Ascending aorta (tissue), 2 donors: Measurements from ENCODE around the gene CKMT2. TPM values are rescaled to one million over a fixed set of nuclear protein-coding genes. Genes with fewer than 3 reads are reported as not detected.

Source experiments
- DNase-seq, 2 donors: peaks; one replicate each; pipeline ENCODE4 v3.0.0-alpha.2; 2019; ENCODE audit warnings: low spot score in 2 of 2
- H3K27ac ChIP-seq, 2 donors: fragments of 200-600 bp; sonication (generic); one replicate each; pipeline ENCODE4 v1.5.1; 2016 to 2017; ENCODE audit warnings: mild to moderate bottlenecking in 1 of 2
- H3K27me3 ChIP-seq: fragments of 200-600 bp; sonication (generic); one replicate; pipeline ENCODE4 v1.5.1; 2017
- H3K36me3 ChIP-seq, 2 donors: fragments of 200-600 bp; sonication (generic); one replicate each; pipeline ENCODE4 v1.5.1; 2016
- H3K4me1 ChIP-seq, 2 donors: fragments of 200-600 bp; sonication (generic); one replicate each; pipeline ENCODE4 v1.5.1; 2016 to 2017; ENCODE audit warnings: mild to moderate bottlenecking in 1 of 2
- H3K4me3 ChIP-seq, 2 donors: fragments of 200-600 bp; sonication (generic); one replicate each; pipeline ENCODE4 v1.5.1; 2016 to 2017; ENCODE audit warnings: mild to moderate bottlenecking in 1 of 2
- H3K9me3 ChIP-seq, 2 donors: fragments of 200-600 bp; sonication (generic); one replicate each; pipeline ENCODE4 v1.5.1; 2016
- CTCF ChIP-seq, 3 experiments: fragments of 200-600 bp in 2 of 3; fragments of 450-650 bp in 1 of 3; sonication (generic) in 2 of 3; IDR thresholded peaks; one replicate each; pipeline ENCODE4 v1.5.1; 2016 to 2019; ENCODE audit warnings: antibody characterized with exemption in 3 of 3, mild to moderate bottlenecking in 1 of 3, moderate library complexity in 1 of 3
- intact Hi-C: fragments of 100-400 bp; cut with DNase I; formaldehyde crosslinking; loops from one replicate; pipeline ENCODE4 v1.15.1; 2023
- total RNA-seq: library from RNA; depleted of rRNA; stranded (reverse); fragments of >200 nt; gene quantifications from one replicate; pipeline ENCODE4 v1.1.0, GENCODE V29; 2016

The CKMT2 gene
- total RNA-seq, 1 donor from 2014 or later: 0.43 TPM

GRCh38 chr5:81305785-81306184, 72.7 kb downstream of the CKMT2 start:
- H3K27ac ChIP-seq: no peak overlapping the region
- H3K4me1 ChIP-seq: peaks cover 5 to 6% of the 10 kb centered on the region in 2 donors
- H3K36me3 ChIP-seq: peaks cover 6 to 16% of the 10 kb centered on the region in 2 donors
- H3K27me3 ChIP-seq: no peaks in the 10 kb centered on the region
- H3K9me3 ChIP-seq: no peaks in the 10 kb centered on the region
- intact Hi-C loops: loop anchor here (10.0 kb wide), 1 partner anchor 669 kb away; the partner anchor contains the start of gene ATG10
- H3K4me3 ChIP-seq: no peak overlapping the region
- TF ChIP-seq CTCF (IDR thresholded peaks at IDR 0.05): no peak
- DNase-seq: no peak

DNA sequence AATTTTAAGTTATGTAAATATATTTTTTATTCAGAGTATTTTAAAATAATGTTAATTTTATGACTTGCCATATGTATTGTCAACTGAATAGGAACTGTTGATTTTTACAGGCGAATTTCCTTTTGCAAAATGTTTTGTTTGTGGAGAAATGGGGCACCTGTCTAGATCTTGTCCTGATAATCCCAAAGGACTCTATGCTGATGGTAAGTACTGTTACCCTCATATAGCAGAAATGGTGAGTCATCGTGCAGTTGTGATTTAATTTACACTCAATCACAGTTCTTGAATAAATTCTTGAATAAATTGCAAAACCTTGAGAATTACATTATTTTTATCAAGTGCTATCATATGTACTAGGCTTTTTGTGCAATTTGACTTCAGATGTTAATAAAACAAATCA, 75.7 kb downstream of the CKMT2 start:
- no peak for TF ChIP-seq CTCF (IDR thresholded peaks at IDR 0.05)
- no peaks in the 10 kb centered on the region for H3K4me1 ChIP-seq
- H3K27me3 ChIP-seq: no peaks in the 10 kb centered on the region
- peaks cover 23 to 44% of the 10 kb centered on the region in 2 donors for H3K36me3 ChIP-seq
- no peak overlapping the region for H3K27ac ChIP-seq
- H3K9me3 ChIP-seq: no peaks in the 10 kb centered on the region
- H3K4me3 ChIP-seq: no peak overlapping the region
- no peak for DNase-seq
- intact Hi-C loops: loop anchor here (10.0 kb wide), 1 partner anchor 666 kb away; the partner anchor contains the start of gene ATG10

- no peak overlapping the region for H3K4me3 ChIP-seq
- H3K27me3 ChIP-seq: no peaks in the 10 kb centered on the region
- H3K4me1 ChIP-seq: no peaks in the 10 kb centered on the region
- intact Hi-C loops: no loop called here
- no peaks in the 10 kb centered on the region for H3K9me3 ChIP-seq
- no peak overlapping the region for H3K27ac ChIP-seq
- peaks cover 29 to 43% of the 10 kb centered on the region in 2 donors for H3K36me3 ChIP-seq
- DNase-seq: no peak
- no peak for TF ChIP-seq CTCF (IDR thresholded peaks at IDR 0.05)
Observed at GRCh38 chr5:81310402-81311063, 77.4 kb downstream of the CKMT2 start.

DNA sequence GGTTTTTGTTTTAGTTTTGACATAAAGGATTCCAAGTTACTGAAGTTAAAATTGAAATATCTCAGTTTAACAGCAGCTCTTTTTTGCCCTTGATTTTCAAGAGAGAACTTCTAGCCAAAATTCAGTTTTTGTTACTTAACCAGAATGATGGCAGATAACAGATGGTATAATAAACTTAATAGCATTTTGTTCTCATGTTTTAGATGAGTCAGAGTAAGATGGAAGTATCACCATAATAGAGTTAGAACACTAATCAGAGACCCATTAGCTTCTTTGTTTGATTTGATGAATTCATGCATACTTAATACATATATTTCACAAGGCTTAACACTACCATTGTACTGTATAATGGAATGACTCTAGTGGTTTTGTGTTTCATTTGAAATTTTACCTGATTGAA, 80.2 kb downstream of the CKMT2 start:
- TF ChIP-seq CTCF (IDR thresholded peaks at IDR 0.05): no peak
- Histone ChIP-seq H3K9me3 (no peaks in the 10 kb centered on the region), H3K27me3 (no peaks in the 10 kb centered on the region), H3K36me3 (peaks cover 29 to 43% of the 10 kb centered on the region in 2 donors), H3K4me1 (no peaks in the 10 kb centered on the region), H3K4me3 (no peak overlapping the region), H3K27ac (no peak overlapping the region)
- no peak for DNase-seq
- intact Hi-C loops: no loop called here

- no peak for DNase-seq
- no peak overlapping the region for H3K4me3 ChIP-seq
- no peak for TF ChIP-seq CTCF (IDR thresholded peaks at IDR 0.05)
- H3K9me3 ChIP-seq: no peaks in the 10 kb centered on the region
- H3K4me1 ChIP-seq: no peaks in the 10 kb centered on the region
- intact Hi-C loops: no loop called here
- no peaks in the 10 kb centered on the region for H3K27me3 ChIP-seq
- no peak overlapping the region for H3K27ac ChIP-seq
- H3K36me3 ChIP-seq: peaks cover 29 to 43% of the 10 kb centered on the region in 2 donors
Observed at GRCh38 chr5:81313686-81314085, 80.6 kb downstream of the CKMT2 start.
